Type B pancreatic cell (in vitro differentiated cells): ENCODE measurements around the gene STIM2. TPM values are rescaled to one million over a fixed set of nuclear protein-coding genes. Genes with fewer than 3 reads are reported as not detected.
"Not testable (repeated sequence)": the region's sequence is repeated elsewhere in the genome, so short reads cannot be mapped to it uniquely, and the experiment has no call there.

Source experiments
- DNase-seq: peaks from one replicate; pipeline ENCODE4 v3.0.0; 2021; ENCODE audit warnings: mixed read lengths; ENCODE audit not compliant: unreplicated experiment; ENCODE audit errors: extremely low spot score
- H3K27ac Mint-ChIP-seq: 2 replicates; pipeline ENCODE4 v1.8.0; 2021; ENCODE audit warnings: mild to moderate bottlenecking, mixed read lengths
- H3K27me3 Mint-ChIP-seq: 2 replicates; pipeline ENCODE4 v1.8.0; 2021; ENCODE audit warnings: mixed read lengths
- H3K36me3 Mint-ChIP-seq: 2 replicates; pipeline ENCODE4 v1.8.0; 2021; ENCODE audit warnings: mixed read lengths
- H3K4me1 Mint-ChIP-seq: one replicate; pipeline ENCODE4 v1.8.0; 2021; ENCODE audit warnings: mixed read lengths; ENCODE audit not compliant: unreplicated experiment
- H3K4me3 Mint-ChIP-seq: 2 replicates; pipeline ENCODE4 v1.8.0; 2021; ENCODE audit warnings: mild to moderate bottlenecking, mixed read lengths
- H3K9me3 Mint-ChIP-seq: 2 replicates; pipeline ENCODE4 v1.8.0; 2021; ENCODE audit warnings: mixed read lengths
- total RNA-seq: library from RNA; stranded (reverse); gene quantifications from 2 replicates; pipeline ENCODE4 v1.2.1, GENCODE V29; 2021; ENCODE audit warnings: low replicate concordance
- TF ChIP-seq, protein P1 (sequence below): fragments of 200-600 bp; sonication (generic); conservative IDR thresholded peaks from 2 replicates; pipeline ENCODE4 v1.5.0; 2021; ENCODE audit warnings: antibody characterized with exemption, mild to moderate bottlenecking

STIM2 gene
- total RNA-seq, 1 donor from 2014 or later: 36.2 TPM

DNA sequence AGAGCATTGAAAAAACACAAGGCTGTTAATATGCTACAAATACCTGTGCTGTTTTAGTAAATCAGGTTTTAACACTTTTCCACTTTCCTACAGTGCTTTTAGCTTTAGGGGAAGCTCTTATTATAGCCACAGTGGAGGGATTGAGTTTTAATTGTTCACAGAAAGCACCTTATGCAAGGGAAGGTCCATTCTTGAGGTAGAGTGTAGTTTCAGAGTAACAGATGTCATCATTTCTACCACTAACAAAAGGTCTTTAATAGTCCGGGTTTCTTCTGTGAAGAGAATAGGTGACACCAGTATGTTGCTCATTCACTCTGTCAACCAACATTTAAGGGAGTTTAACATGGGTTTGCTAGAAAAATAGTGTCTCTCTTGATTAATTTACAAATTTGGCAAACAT lies 104.4 kb downstream of the STIM2 start:
- H3K9me3 Mint-ChIP-seq: no peaks in the 10 kb centered on the region
- no peaks in the 10 kb centered on the region for H3K27me3 Mint-ChIP-seq
- no peak overlapping the region for H3K4me3 Mint-ChIP-seq
- TF ChIP-seq, protein P1, sequence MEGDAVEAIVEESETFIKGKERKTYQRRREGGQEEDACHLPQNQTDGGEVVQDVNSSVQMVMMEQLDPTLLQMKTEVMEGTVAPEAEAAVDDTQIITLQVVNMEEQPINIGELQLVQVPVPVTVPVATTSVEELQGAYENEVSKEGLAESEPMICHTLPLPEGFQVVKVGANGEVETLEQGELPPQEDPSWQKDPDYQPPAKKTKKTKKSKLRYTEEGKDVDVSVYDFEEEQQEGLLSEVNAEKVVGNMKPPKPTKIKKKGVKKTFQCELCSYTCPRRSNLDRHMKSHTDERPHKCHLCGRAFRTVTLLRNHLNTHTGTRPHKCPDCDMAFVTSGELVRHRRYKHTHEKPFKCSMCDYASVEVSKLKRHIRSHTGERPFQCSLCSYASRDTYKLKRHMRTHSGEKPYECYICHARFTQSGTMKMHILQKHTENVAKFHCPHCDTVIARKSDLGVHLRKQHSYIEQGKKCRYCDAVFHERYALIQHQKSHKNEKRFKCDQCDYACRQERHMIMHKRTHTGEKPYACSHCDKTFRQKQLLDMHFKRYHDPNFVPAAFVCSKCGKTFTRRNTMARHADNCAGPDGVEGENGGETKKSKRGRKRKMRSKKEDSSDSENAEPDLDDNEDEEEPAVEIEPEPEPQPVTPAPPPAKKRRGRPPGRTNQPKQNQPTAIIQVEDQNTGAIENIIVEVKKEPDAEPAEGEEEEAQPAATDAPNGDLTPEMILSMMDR: no peak
- no peak for DNase-seq
- H3K27ac Mint-ChIP-seq: no peak overlapping the region
- no peaks in the 10 kb centered on the region for H3K36me3 Mint-ChIP-seq
- H3K4me1 Mint-ChIP-seq: peaks cover 8% of the 10 kb centered on the region

DNA sequence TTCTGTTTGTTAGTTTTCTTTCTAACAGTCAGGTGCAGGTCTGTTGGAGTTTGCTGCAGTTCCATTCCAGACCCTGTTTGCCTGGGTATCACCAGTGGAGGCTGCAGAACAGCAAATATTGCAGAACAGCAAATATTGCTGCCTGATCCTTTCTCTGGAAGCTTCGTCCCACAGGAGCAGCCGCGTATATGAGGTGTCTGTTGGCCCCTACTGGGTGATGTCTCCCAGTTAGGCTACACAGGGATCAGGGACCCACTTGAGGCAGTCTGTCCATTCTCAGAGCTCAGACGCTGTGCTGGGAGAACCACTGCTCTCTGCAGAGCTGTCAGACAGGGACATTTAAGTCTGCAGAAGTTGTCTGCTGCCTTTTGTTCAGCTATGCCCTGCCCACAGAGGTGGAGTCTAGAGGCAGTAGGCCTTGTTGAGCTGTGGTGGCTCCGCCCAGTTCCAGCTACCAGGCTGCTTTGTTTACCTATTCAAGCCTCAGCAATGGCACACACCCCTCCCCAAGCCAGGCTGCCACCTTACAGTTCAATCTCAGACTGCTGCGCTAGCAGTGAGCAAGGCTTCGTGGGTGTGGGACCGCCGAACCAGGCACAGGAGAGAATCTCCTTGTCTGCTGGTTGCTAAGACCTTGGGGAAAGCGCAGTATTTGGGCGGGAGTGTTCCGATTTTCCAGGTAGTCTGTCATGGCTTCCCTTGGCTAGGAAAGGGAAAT lies 115.0 kb downstream of the STIM2 start:
- not testable (repeated sequence) for H3K4me3 Mint-ChIP-seq, H3K27me3 Mint-ChIP-seq, DNase-seq, H3K9me3 Mint-ChIP-seq, H3K4me1 Mint-ChIP-seq, H3K36me3 Mint-ChIP-seq, H3K27ac Mint-ChIP-seq

DNA sequence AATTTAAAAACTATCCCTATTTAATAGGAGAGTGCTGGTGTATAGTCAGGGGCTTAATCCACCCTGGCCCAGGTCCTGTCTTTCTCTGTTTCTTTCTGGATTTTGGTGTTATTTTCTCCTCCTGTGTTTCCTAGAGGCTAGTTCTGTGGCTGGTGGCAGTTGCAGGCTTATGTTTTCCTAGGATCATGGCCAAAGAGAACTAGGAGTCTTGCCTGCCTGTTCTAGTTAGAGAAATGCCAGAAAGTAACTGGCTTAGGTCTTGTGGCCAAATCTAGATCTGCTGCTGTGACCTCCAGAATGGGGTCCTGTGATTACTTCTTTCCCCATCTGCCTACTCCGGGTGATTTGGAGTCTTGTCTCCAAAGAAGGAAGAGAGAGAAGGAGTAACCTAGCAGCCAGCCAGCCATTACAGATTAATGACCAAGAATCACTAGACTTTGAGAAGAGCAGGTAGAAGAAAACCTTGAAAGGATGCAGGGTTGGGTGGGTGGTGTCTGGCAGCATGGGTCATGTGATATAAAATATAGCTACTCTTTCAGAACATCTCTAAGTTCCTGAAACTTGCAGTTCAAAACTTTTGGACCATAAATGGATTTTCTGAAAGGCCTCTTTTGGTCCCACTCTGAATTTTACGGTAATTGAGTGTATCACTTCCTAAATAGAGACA lies 117.9 kb downstream of the STIM2 start:
- Mint-ChIP-seq H3K4me3 (no peak overlapping the region), H3K27ac (no peak overlapping the region), H3K9me3 (peaks cover 5% of the 10 kb centered on the region), H3K36me3 (no peaks in the 10 kb centered on the region), H3K4me1 (no peaks in the 10 kb centered on the region), H3K27me3 (no peaks in the 10 kb centered on the region)
- TF ChIP-seq, protein P1: no peak
- DNase-seq: no peak

DNA sequence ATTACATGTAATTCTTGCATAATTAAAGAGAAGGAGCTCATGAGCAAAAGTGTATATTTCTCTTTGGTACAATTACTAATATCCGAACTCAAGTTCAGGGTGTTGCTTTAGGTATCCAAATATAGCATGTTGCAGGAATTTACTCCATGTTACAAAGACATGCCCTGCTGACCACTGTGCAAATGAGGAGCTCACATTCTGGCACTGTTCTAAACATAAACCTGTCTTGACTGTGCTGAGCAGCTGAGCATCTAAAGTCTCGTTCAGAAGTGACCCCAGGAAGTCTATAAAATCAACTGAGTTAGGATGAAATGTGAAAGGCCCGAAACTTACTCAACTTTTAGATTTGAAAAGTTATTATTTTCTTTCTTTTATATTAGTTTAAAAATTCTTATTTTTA lies 124.3 kb downstream of the STIM2 start:
- no peaks in the 10 kb centered on the region for H3K9me3 Mint-ChIP-seq
- peaks cover 7% of the 10 kb centered on the region for H3K4me1 Mint-ChIP-seq
- no peaks in the 10 kb centered on the region for H3K36me3 Mint-ChIP-seq
- no peak overlapping the region for H3K4me3 Mint-ChIP-seq
- H3K27ac Mint-ChIP-seq: no peak overlapping the region
- no peak for DNase-seq
- no peaks in the 10 kb centered on the region for H3K27me3 Mint-ChIP-seq
- TF ChIP-seq, protein P1: no peak

DNA sequence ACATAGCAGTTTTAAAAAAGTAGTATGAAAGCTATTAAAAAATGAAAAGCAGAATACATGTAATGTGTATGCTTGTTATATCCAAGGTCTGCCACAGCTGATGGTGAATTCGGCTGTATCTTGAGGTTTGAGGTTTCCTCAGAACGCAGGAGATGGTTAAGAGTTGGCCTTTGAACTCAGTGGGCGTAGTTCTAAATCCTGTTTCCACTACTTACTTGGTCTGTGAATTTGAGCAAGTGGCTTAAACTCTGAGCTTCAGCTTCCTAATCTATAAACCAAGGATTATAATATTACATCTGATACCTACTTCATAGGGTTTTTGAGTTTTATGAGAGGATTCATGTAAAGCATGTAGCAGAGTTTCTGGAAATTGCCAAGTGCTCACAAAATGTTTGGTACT lies 125.2 kb downstream of the STIM2 start:
- TF ChIP-seq, protein P1: no peak
- no peaks in the 10 kb centered on the region for H3K36me3 Mint-ChIP-seq
- H3K27me3 Mint-ChIP-seq: no peaks in the 10 kb centered on the region
- H3K4me3 Mint-ChIP-seq: no peak overlapping the region
- no peak overlapping the region for H3K27ac Mint-ChIP-seq
- no peaks in the 10 kb centered on the region for H3K9me3 Mint-ChIP-seq
- DNase-seq: no peak
- H3K4me1 Mint-ChIP-seq: peaks cover 7% of the 10 kb centered on the region

DNA sequence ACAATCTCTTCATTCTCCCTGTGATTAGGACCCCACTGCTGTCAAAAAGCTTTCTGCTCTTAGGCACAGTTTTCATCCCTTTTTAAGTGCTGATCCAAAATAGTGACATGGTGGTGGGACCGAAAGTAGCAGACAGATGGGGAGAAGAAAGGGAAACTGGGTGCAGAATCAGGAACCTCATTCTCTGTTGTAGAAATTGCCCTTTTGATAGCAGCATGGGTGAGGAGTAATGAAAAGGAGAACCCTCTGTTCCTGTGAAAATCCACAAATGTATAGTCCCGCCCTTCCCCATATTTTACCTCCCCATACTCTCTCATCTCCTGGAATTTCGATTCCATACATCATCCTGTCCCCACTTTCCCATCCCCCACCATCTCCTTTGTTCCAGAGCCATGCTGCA lies 126.5 kb downstream of the STIM2 start:
- no peak overlapping the region for H3K27ac Mint-ChIP-seq
- no peaks in the 10 kb centered on the region for H3K36me3 Mint-ChIP-seq
- H3K27me3 Mint-ChIP-seq: no peaks in the 10 kb centered on the region
- no peaks in the 10 kb centered on the region for H3K9me3 Mint-ChIP-seq
- no peak for DNase-seq
- peaks cover 7% of the 10 kb centered on the region for H3K4me1 Mint-ChIP-seq
- no peak overlapping the region for H3K4me3 Mint-ChIP-seq
- TF ChIP-seq, protein P1: no peak
